DOHH2 (cell line): ENCODE results near the gene EML6.
"Not testable (repeated sequence)": the region's sequence is repeated elsewhere in the genome, so short reads cannot be mapped to it uniquely, and the experiment has no call there.

ENCODE experiments used
- CTCF ChIP-seq: fragments of 200-600 bp; sonication (generic); IDR thresholded peaks from one replicate; pipeline ENCODE4 v1.5.1; 2014; ENCODE audit warnings: antibody characterized with exemption, mild to moderate bottlenecking, low read depth, low read length; ENCODE audit not compliant: poor library complexity, severe bottlenecking
- EZH2phosphoT487 ChIP-seq: fragments of 200-600 bp; sonication (generic); IDR thresholded peaks from 2 replicates; pipeline ENCODE4 v1.6.1; 2017; ENCODE audit warnings: borderline replicate concordance, mild to moderate bottlenecking, antibody characterized with exemption, low read length, moderate library complexity, mixed read lengths

GRCh38 chr2:54841500-54841899, 118.0 kb downstream of the EML6 start:
- TF ChIP-seq CTCF, EZH2phosphoT487: not testable (repeated sequence)
